LNCaP clone FGC (cell line): ENCODE data around the gene THAP10.

Experiments used
- DNase-seq: peaks from one replicate; pipeline ENCODE4 v3.0.0-alpha.2; 2011; ENCODE audit warnings: low read depth
- H3K4me3 ChIP-seq: 2 replicates; pipeline ENCODE4 v1.5.1; 2011; ENCODE audit warnings: mild to moderate bottlenecking, low read depth, low read length, control low read depth
- TF ChIP-seq, protein P1 (sequence below): IDR thresholded peaks from 2 replicates; pipeline ENCODE4 v1.5.1; 2012; ENCODE audit warnings: mild to moderate bottlenecking; ENCODE audit not compliant: control insufficient read depth, insufficient read depth; ENCODE audit errors: extremely low read depth

THAP10 gene

DNA sequence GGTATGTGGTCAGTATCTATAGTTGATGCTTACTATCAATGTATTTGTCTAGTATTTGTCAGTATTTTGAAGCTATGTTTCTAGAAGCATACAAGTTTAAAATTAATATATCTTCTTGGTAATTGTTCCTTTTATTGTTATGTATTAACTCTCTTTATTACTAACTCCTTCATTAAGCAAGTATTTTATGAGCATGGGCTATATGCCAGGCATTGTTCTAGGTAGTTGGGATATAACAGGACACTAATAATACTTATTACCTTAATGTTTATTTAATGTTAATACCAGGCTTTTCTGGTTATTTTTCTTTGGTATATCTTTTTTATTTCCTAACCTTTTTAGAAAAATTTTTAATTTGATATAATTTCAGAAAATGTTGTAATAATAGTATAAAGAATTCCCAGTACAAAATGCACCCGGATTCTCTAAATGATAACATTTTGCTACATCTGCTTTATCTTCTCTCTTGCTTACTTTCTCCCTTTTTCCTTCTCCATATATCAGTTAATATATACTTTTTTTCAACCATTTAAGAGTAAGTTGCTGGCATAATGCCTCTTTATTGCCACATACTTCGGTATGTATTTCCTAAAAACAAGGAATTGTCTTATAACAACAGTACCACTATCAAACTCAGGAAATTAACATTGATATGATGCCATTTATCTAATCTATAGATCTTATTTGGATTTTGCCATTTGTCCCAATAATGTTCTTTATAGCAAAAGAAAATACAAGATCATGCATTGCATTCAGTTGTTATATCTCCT lies 31.3 kb upstream of the THAP10 start:
- TF ChIP-seq, protein P1, sequence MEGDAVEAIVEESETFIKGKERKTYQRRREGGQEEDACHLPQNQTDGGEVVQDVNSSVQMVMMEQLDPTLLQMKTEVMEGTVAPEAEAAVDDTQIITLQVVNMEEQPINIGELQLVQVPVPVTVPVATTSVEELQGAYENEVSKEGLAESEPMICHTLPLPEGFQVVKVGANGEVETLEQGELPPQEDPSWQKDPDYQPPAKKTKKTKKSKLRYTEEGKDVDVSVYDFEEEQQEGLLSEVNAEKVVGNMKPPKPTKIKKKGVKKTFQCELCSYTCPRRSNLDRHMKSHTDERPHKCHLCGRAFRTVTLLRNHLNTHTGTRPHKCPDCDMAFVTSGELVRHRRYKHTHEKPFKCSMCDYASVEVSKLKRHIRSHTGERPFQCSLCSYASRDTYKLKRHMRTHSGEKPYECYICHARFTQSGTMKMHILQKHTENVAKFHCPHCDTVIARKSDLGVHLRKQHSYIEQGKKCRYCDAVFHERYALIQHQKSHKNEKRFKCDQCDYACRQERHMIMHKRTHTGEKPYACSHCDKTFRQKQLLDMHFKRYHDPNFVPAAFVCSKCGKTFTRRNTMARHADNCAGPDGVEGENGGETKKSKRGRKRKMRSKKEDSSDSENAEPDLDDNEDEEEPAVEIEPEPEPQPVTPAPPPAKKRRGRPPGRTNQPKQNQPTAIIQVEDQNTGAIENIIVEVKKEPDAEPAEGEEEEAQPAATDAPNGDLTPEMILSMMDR, result no peak
- DNase-seq, result no peak
- H3K4me3 ChIP-seq, result no peak overlapping the region

DNA sequence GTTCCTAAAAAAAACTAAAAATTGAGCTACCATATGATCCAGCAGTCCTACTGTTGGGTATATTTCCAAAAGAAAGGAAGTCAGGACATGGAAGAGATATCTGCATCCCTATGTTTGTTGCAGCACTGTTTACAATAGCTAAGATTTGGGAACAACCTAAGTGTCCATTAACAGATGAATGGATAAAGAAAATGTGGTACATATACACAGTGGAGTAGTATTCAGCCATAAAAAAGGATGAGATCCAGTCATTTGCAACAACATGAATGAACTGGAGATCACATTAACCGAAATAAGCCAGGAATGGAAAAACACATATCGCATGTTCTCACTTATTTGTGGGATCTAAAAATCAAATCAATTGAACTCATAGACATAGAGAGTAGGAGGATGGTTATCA lies 29.9 kb upstream of the THAP10 start:
- no peak overlapping the region for H3K4me3 ChIP-seq
- TF ChIP-seq, protein P1, result no peak
- no peak for DNase-seq

DNA sequence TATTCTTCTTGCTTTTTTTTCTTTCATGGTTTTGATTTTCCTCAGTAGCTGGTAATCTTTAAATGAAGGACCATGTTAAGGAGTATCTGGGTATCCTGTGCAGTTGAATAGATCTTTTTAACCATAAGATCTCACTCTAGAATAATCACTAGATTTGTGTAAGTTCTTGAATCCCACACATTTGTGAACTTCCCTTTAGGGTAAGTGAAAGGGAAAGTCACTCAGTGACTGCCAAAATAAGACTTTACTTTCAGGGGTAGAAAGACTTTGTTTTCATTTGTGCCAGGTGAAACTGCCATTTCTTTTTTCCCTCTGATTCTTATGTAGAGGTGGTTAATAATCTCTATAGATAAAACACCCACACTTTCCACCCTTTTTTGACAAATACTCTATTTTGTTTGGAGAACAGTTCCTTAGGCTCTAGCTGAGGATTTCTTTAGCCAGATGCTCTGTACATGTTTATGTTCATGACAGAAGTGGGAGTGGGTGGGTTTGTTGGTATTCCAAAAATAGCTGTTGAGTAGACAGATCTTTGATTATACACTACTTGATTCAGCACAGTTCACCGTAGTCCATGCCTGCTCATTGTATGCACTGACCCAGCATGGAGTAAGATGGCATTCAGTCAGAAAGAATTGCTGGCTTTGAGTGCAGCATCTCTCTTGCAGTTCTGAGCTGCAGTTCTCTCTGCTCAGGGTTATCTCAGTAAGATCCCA lies 28.9 kb upstream of the THAP10 start:
- H3K4me3 ChIP-seq, result no peak overlapping the region
- TF ChIP-seq, protein P1, result no peak
- DNase-seq, result no peak

DNA sequence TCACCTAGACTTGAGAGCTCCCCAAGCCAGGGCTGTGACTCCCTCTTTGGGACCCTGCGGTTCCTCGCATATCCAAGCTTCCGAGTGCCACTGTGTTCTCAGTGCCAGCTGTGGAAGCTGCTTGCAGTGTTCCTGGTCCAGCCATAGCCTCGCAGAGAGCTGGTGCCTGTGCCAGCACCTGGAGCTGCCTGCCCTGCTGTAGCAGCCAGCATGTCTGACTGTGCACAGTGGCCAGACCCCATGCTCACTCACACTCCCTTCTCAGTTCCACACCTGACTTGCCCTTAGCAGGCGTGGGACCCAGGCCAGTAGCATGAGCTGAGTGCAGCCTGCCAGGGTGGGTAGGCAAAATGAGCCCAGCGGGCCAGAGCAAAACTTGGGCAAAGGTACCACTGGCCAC lies 25.7 kb upstream of the THAP10 start:
- DNase-seq, result no peak
- TF ChIP-seq, protein P1, result no peak
- H3K4me3 ChIP-seq, result no peak overlapping the region

DNA sequence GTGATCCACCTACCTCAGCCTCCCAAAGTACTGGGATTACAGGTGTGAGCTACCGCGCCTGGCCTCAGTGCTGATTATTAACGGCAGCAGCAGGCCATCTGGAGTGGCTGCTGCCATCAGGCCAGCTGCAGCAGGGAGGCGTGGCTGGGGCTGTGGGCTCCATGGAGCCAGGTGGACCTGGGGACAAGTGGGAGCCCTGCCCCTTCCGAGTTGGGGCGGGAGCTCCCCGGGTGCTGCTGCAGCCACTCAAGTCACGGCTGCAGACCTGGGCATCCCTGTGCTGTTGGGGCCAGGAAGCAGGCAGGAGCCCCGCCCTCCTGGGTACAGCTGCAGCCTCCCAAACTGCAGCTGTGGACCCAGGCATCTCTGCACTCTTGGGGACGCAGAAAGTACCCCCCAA lies 24.3 kb upstream of the THAP10 start:
- TF ChIP-seq, protein P1, result no peak
- H3K4me3 ChIP-seq, result no peak overlapping the region
- no peak for DNase-seq

DNA sequence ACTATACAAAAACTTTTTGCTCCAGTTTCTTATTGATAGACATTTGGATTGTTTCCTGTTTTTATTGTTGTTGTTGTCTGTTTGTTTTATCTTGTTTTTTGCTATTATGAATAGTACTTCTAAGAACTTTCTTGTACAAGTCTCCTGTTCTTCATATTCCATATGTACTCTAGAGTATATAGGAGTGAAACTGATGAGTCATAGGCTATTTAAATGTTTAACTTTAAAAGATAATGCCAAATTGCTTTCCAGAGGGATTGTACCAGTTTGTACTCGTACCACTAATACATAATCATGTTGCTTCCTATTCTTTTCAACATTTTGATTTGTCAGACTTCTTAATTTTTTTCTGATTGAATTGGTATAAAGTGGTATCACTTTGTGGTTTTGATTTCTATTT lies 20.0 kb upstream of the THAP10 start:
- DNase-seq, result no peak
- H3K4me3 ChIP-seq, result no peak overlapping the region
- TF ChIP-seq, protein P1, result no peak
